Omental fat pad (tissue), 4 donors: ENCODE data around the gene PPM1J. TPM values are rescaled to one million over a fixed set of nuclear protein-coding genes. Genes with fewer than 3 reads are reported as not detected.

ENCODE experiments used
- ATAC-seq: fragments of 150-250 bp; one replicate; pipeline ENCODE4 v1.9.1; 2016; ENCODE audit warnings: mild to moderate bottlenecking, moderate library complexity; ENCODE audit not compliant: low FRiP score
- DNase-seq: peaks from one replicate; pipeline ENCODE4 v3.0.0-alpha.2; 2019; ENCODE audit warnings: low spot score
- total RNA-seq, 4 donors: library from RNA; depleted of rRNA; stranded (reverse); fragments of >200 nt; gene quantifications; one replicate each; pipeline ENCODE4 v1.1.0, GENCODE V29; 2016
- TF ChIP-seq, protein P1 (sequence below), 3 donors: fragments of 450-650 bp; IDR thresholded peaks; one replicate each; pipeline ENCODE4 v1.5.1; 2016 to 2017; ENCODE audit warnings: antibody characterized with exemption in 3 of 3, mild to moderate bottlenecking in 3 of 3, moderate library complexity in 2 of 3

The PPM1J gene
- total RNA-seq, 4 donors from 2014 or later = 0.63 to 1.7 (median 1.5) TPM

GRCh38 chr1:112696578-112697314, 18.4 kb downstream of the PPM1J start:
- no peak for DNase-seq
- TF ChIP-seq, protein P1, sequence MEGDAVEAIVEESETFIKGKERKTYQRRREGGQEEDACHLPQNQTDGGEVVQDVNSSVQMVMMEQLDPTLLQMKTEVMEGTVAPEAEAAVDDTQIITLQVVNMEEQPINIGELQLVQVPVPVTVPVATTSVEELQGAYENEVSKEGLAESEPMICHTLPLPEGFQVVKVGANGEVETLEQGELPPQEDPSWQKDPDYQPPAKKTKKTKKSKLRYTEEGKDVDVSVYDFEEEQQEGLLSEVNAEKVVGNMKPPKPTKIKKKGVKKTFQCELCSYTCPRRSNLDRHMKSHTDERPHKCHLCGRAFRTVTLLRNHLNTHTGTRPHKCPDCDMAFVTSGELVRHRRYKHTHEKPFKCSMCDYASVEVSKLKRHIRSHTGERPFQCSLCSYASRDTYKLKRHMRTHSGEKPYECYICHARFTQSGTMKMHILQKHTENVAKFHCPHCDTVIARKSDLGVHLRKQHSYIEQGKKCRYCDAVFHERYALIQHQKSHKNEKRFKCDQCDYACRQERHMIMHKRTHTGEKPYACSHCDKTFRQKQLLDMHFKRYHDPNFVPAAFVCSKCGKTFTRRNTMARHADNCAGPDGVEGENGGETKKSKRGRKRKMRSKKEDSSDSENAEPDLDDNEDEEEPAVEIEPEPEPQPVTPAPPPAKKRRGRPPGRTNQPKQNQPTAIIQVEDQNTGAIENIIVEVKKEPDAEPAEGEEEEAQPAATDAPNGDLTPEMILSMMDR (IDR thresholded peaks at IDR 0.05) = no peak
- no peak for ATAC-seq

GRCh38 chr1:112695276-112695675, 19.9 kb downstream of the PPM1J start:
- TF ChIP-seq, protein P1 (IDR thresholded peaks at IDR 0.05) = no peak
- no peak for ATAC-seq
- no peak for DNase-seq

DNA sequence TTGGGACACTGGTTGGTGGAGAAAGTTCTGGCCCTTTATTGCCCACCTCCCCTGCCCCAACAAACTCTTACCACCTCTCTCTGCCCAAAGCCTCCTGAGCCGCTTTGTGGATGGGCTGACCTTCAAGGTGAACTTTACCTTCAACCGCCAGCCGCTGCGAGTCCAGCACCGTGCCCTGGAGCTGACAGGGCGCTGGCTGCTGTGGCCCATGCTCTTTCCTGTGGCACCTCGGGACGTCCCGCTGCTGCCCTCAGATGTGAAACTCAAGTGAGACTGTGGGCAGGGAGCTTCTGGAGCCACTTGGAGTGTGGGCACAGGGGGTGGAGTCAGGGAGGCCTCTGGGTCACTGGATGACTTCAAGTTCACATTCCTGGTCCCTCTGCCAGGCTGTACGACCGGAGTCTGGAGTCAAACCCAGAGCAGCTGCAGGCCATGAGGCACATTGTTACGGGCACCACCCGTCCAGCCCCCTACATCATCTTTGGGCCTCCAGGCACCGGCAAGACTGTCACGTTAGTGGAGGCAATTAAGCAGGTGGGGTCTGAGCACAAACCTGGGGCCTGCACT, 20.7 kb downstream of the PPM1J start:
- TF ChIP-seq, protein P1 (IDR thresholded peaks at IDR 0.05) = no peak
- ATAC-seq (no peak), DNase-seq (no peak)

GRCh38 chr1:112693821-112694220, 21.3 kb downstream of the PPM1J start:
- ATAC-seq (no peak), DNase-seq (no peak)
- TF ChIP-seq, protein P1 (IDR thresholded peaks at IDR 0.05) = no peak

GRCh38 chr1:112692681-112693080, 22.5 kb downstream of the PPM1J start:
- no peak for ATAC-seq
- DNase-seq = no peak
- TF ChIP-seq, protein P1 (IDR thresholded peaks at IDR 0.05) = no peak

GRCh38 chr1:112689842-112690237, 25.3 kb downstream of the PPM1J start:
- no peak for ATAC-seq
- DNase-seq = no peak
- TF ChIP-seq, protein P1 (IDR thresholded peaks at IDR 0.05) = no peak
